SH-SY5Y (cell line): ENCODE measurements around the gene PFDN1.

Experiments used
- GATA2 ChIP-seq: IDR thresholded peaks from 2 replicates; pipeline ENCODE4 v1.6.1; 2011; ENCODE audit warnings: mild to moderate bottlenecking, low read depth, low read length
- GATA3 ChIP-seq: IDR thresholded peaks from 2 replicates; pipeline ENCODE4 v1.6.1; 2011; ENCODE audit warnings: low read depth, mild to moderate bottlenecking, low read length, moderate library complexity

DNA sequence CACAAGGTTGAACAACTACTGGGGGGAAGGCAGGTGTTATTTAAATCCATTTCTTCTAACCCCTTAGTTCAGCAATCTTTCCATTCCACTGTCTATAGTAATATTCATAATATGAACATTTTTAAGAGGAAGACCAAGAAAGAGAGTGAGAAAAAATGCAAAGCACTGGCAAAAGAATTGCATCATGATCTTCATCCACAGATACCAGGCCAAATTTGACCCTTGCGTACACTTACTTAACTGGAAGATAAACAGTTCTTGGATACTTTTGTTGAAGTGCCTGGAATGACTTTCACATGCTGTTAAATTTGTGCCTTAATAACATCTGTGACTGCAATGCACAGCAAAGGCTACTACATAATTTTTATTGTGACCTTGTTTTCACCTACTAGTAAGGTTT is 1.8 kb downstream of the PFDN1 start:
- TF ChIP-seq GATA2, result no peak
- no peak for TF ChIP-seq GATA3
